ENCODE measurements around the gene CHIC2. TPM values are rescaled to one million over a fixed set of nuclear protein-coding genes. Genes with fewer than 3 reads are reported as not detected.

The CHIC2 gene
- total RNA-seq, 1 experiment from 2014 or later = 52.3 TPM

Other genes with a start within 250 kb of the CHIC2 start
- gene GSX2, start 35.6 kb upstream of the CHIC2 start, total RNA-seq (2014; rRNA removed) = not detected in 2 replicates
- 1.1 and 1.9 TPM in 2 replicates for gene PDGFRA, start 164.7 kb upstream of the CHIC2 start, total RNA-seq (2014; rRNA removed)

Data from PC-3 (cell line).